Natural killer cell (primary cell): Measurements from ENCODE around the gene UQCC2. TPM values are rescaled to one million over a fixed set of nuclear protein-coding genes. Genes with fewer than 3 reads are reported as not detected.

Experiments
- ATAC-seq, 3 donors: fragments of 150-1000 bp in 2 of 3; fragments of 200-7000 bp in 1 of 3; cut with Tn5 transposase; 1 replicate in 1 of 3; 2 replicates in 2 of 3; pipeline ENCODE4 v1.10.0; 2021; ENCODE audit warnings: mild to moderate bottlenecking in 2 of 3, moderate library complexity in 2 of 3
- DNase-seq, 2 donors: peaks; one replicate each; pipeline versions ENCODE4 v3.0.0 to v3.0.0-alpha.2; 2013 to 2021; ENCODE audit warnings: mixed read lengths in 1 of 2
- H3K27ac ChIP-seq: one replicate; pipeline ENCODE4 v1.5.1; 2013; ENCODE audit warnings: mild to moderate bottlenecking, low read length
- H3K27me3 ChIP-seq: one replicate; pipeline ENCODE4 v1.6.1; 2013; ENCODE audit warnings: low read length; ENCODE audit not compliant: control insufficient read depth, insufficient read depth
- H3K36me3 ChIP-seq: one replicate; pipeline ENCODE4 v1.6.1; 2013; ENCODE audit warnings: low read length; ENCODE audit not compliant: control insufficient read depth, insufficient read depth
- H3K4me1 ChIP-seq: one replicate; pipeline ENCODE4 v1.6.1; 2013; ENCODE audit warnings: low read length; ENCODE audit not compliant: control insufficient read depth, insufficient read depth
- H3K4me3 ChIP-seq: one replicate; pipeline ENCODE4 v1.5.1; 2013; ENCODE audit warnings: low read length
- H3K9me3 ChIP-seq: one replicate; pipeline ENCODE4 v1.6.1; 2013; ENCODE audit warnings: low read length; ENCODE audit not compliant: control insufficient read depth, insufficient read depth
- H3K27ac Mint-ChIP-seq, 2 donors: one replicate each; pipeline ENCODE4 v1.8.0; 2022; ENCODE audit warnings: mild to moderate bottlenecking in 2 of 2, mixed read lengths in 2 of 2, moderate library complexity in 1 of 2
- H3K27me3 Mint-ChIP-seq, 2 donors: one replicate each; pipeline ENCODE4 v1.8.0; 2022; ENCODE audit warnings: low read depth in 2 of 2, mixed read lengths in 2 of 2
- H3K36me3 Mint-ChIP-seq: one replicate; pipeline ENCODE4 v1.8.0; 2022; ENCODE audit warnings: mixed read lengths
- H3K4me1 Mint-ChIP-seq, 2 donors: one replicate each; pipeline ENCODE4 v1.8.0; 2022; ENCODE audit warnings: mixed read lengths in 2 of 2
- H3K4me3 Mint-ChIP-seq: one replicate; pipeline ENCODE4 v1.8.0; 2022; ENCODE audit warnings: mild to moderate bottlenecking, moderate library complexity, mixed read lengths
- H3K9me3 Mint-ChIP-seq, 2 donors: one replicate each; pipeline ENCODE4 v1.8.0; 2022; ENCODE audit warnings: mixed read lengths in 2 of 2
- CTCF ChIP-seq: fragments of 200-600 bp; IDR thresholded peaks from one replicate; pipeline ENCODE4 v1.8.0; 2022; ENCODE audit warnings: antibody characterized with exemption
- WGBS: methylation state at CpG from one replicate; pipeline ENCODE4 v1.1.7; 2013; ENCODE audit warnings: missing lambda C conversion rate; ENCODE audit not compliant: insufficient coverage; 5-methylcytosine and 5-hydroxymethylcytosine counted together
- intact Hi-C: fragments of 100-400 bp; cut with micrococcal nuclease; formaldehyde crosslinking; loops from one replicate; pipeline ENCODE4 v1.14.2; 2022
- total RNA-seq, 4 donors: library from RNA; stranded (reverse); fragments of 120-200 nt in 1 of 4; gene quantifications; one replicate each; pipeline versions ENCODE4 v1.2.3 to v1.2.4, GENCODE V29; 2013 to 2022

Gene UQCC2
- total RNA-seq, 3 donors from 2014 or later (not counting 1 experiment from before 2014, with no cell fraction given), result 15.8 to 19.6 (median 16.5) TPM

- Mint-ChIP-seq H3K27ac (no peak overlapping the region), H3K27me3 (peaks cover 4 to 19% of the 10 kb centered on the region in 2 donors), H3K9me3 (no peaks in the 10 kb centered on the region), H3K4me1 (no peaks in the 10 kb centered on the region), H3K4me3 (no peak overlapping the region), H3K36me3 (no peaks in the 10 kb centered on the region)
- 92% methylated on average over 11 of the region's 11 CpGs for WGBS
- Histone ChIP-seq H3K27ac (no peak overlapping the region), H3K9me3 (no peaks in the 10 kb centered on the region), H3K36me3 (no peaks in the 10 kb centered on the region), H3K27me3 (no peaks in the 10 kb centered on the region), H3K4me1 (no peaks in the 10 kb centered on the region), H3K4me3 (no peak overlapping the region)
- no peak for TF ChIP-seq CTCF
- ATAC-seq (no peak), DNase-seq (no peak)
- intact Hi-C loops, result no loop called here
Observed at GRCh38 chr6:33727932-33728331, 16.4 kb upstream of the UQCC2 start.

GRCh38 chr6:33727126-33727525 lies 15.6 kb upstream of the UQCC2 start:
- TF ChIP-seq CTCF, result no peak
- Histone ChIP-seq H3K27me3 (no peaks in the 10 kb centered on the region), H3K9me3 (no peaks in the 10 kb centered on the region), H3K4me3 (no peak overlapping the region), H3K36me3 (no peaks in the 10 kb centered on the region), H3K4me1 (no peaks in the 10 kb centered on the region), H3K27ac (no peak overlapping the region)
- whole genome bisulfite sequencing, result 92% methylated on average over 7 of the region's 7 CpGs
- Mint-ChIP-seq H3K9me3 (no peaks in the 10 kb centered on the region), H3K27me3 (peaks cover 4 to 27% of the 10 kb centered on the region in 2 donors), H3K27ac (no peak overlapping the region), H3K4me1 (no peaks in the 10 kb centered on the region), H3K36me3 (no peaks in the 10 kb centered on the region), H3K4me3 (no peak overlapping the region)
- DNase-seq (no peak), ATAC-seq (no peak)
- intact Hi-C loops, result no loop called here

DNA sequence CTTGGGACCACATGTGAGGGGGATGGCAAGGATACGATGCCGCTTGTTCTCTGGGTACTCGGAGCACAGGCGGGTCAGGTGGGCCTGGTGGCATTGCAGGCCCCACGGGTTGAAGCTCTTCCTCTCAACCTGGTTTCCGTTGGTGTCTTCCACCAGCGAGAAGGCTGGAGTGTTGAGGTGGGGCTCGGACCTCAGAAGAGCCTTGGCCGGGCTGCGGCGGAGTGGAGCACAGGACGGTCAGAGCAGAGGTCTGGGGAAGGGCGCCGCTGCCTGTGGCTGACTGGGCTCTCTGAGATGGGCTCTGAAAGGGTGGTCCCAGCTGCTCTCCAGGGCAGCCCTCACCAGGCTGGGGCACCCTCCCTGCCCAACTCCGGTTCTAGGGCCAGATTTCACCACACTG lies 15.2 kb upstream of the UQCC2 start:
- H3K4me1 ChIP-seq, result no peaks in the 10 kb centered on the region
- Mint-ChIP-seq H3K4me3 (no peak overlapping the region), H3K27ac (no peak overlapping the region), H3K4me1 (no peaks in the 10 kb centered on the region), H3K27me3 (peaks cover 4 to 31% of the 10 kb centered on the region in 2 donors), H3K36me3 (no peaks in the 10 kb centered on the region), H3K9me3 (no peaks in the 10 kb centered on the region)
- TF ChIP-seq CTCF, result no peak
- ATAC-seq (no peak), DNase-seq (no peak)
- no peak overlapping the region for H3K27ac ChIP-seq
- H3K36me3 ChIP-seq, result no peaks in the 10 kb centered on the region
- intact Hi-C loops, result no loop called here
- H3K27me3 ChIP-seq, result no peaks in the 10 kb centered on the region
- H3K4me3 ChIP-seq, result no peak overlapping the region
- no peaks in the 10 kb centered on the region for H3K9me3 ChIP-seq
- 93% methylated on average over 15 of the region's 15 CpGs for WGBS

DNA sequence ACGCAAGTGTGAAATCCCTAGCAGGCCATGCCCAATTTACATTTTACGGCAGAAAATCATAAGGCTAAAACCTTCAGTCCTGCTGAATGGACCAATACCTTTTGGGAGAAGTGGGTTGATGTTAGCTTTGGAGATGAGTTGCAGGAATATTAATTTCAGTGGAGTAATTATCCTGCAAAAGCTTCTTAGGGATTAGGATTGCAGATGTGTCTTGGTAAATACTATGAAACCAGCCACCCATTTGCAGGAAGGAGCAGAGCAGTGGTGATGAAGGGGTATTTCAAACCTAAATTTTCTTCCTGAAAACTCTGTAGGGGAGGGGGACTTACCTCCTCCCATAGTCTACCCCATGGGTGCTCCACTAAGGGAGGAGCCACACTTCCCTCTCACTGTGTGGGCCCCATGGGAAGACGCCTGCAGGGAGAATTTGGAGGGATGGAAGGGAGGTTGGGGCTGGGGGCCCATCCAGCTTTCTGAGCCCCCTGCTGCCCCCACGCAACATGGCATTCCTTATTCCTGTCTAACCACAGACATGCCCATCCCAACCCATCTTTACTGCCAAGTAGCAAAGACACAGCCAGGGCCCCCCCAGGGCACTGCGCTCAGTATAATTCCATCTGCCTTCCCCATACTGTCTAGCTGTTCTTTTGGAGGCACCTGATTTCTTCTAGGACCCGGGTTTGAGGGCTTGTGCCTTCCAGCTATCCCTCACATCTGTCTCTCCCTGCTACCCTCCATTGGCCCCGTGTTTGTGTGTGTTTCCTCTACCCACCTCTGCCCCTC lies 14.6 kb upstream of the UQCC2 start:
- 86% methylated on average over 6 of the region's 7 CpGs for WGBS
- Mint-ChIP-seq H3K36me3 (no peaks in the 10 kb centered on the region), H3K27me3 (peaks cover 6 to 36% of the 10 kb centered on the region in 2 donors), H3K4me3 (no peak overlapping the region), H3K27ac (no peak overlapping the region), H3K9me3 (no peaks in the 10 kb centered on the region), H3K4me1 (no peaks in the 10 kb centered on the region)
- no peak for ATAC-seq
- Histone ChIP-seq H3K4me3 (no peak overlapping the region), H3K4me1 (no peaks in the 10 kb centered on the region), H3K9me3 (no peaks in the 10 kb centered on the region), H3K27me3 (no peaks in the 10 kb centered on the region), H3K27ac (no peak overlapping the region), H3K36me3 (no peaks in the 10 kb centered on the region)
- no peak for DNase-seq
- intact Hi-C loops, result no loop called here
- TF ChIP-seq CTCF, result no peak
